Liver (tissue), 3 donors: ENCODE measurements around the gene ZFP69B.
A peak's percentile ranks its signal among the peaks of the same experiment; 100 is the strongest.

Source experiments
- CTCF ChIP-seq: fragments of 150-350 bp; IDR thresholded peaks from 2 replicates; pipeline ENCODE4 v1.5.1; 2017; ENCODE audit warnings: improper control_type of control experiment, low read depth, low read length; ENCODE audit not compliant: missing input control
- EGR1 ChIP-seq, 2 donors: IDR thresholded peaks; 2 replicates each; pipeline ENCODE4 v1.6.1; 2016 to 2018; ENCODE audit warnings: antibody characterized with exemption in 2 of 2, low read depth in 2 of 2
- HNF4G ChIP-seq: IDR thresholded peaks from 2 replicates; pipeline ENCODE4 v1.6.1; 2016; ENCODE audit warnings: antibody characterized with exemption
- REST ChIP-seq: IDR thresholded peaks from 2 replicates; pipeline ENCODE4 v1.6.1; 2016; ENCODE audit warnings: antibody characterized with exemption, mild to moderate bottlenecking
- SP1 ChIP-seq: IDR thresholded peaks from 2 replicates; pipeline ENCODE4 v1.6.1; 2018; ENCODE audit warnings: antibody characterized with exemption, mild to moderate bottlenecking
- TAF1 ChIP-seq: conservative IDR thresholded peaks from 2 replicates; pipeline ENCODE4 v1.6.1; 2016; ENCODE audit warnings: antibody characterized with exemption, mild to moderate bottlenecking
- ZBTB33 ChIP-seq: IDR thresholded peaks from 2 replicates; pipeline ENCODE4 v1.6.1; 2016; ENCODE audit warnings: antibody characterized with exemption
- donor health status: healthy.
- donor health status: healthy.

- TF ChIP-seq CTCF = peak; percentile 75
- TF ChIP-seq TAF1 = no peak
- TF ChIP-seq SP1 = no peak
- TF ChIP-seq HNF4G = no peak
- no peak for TF ChIP-seq ZBTB33
- TF ChIP-seq EGR1 (IDR thresholded peaks at IDR 0.05; ENCODE audit: low read depth in 2 of 2) = no peak
- TF ChIP-seq REST = no peak
Measured at GRCh38 chr1:40438391-40439015, 11.8 kb upstream of the ZFP69B start.
